GM18520 (cell line): ENCODE measurements around the gene TRAF4.

Experiments used
- ATAC-seq: cut with Tn5 transposase; IDR thresholded peaks from one replicate; pipeline ENCODE4 v1.9.1; 2021; ENCODE audit not compliant: unreplicated experiment

Gene TRAF4

DNA sequence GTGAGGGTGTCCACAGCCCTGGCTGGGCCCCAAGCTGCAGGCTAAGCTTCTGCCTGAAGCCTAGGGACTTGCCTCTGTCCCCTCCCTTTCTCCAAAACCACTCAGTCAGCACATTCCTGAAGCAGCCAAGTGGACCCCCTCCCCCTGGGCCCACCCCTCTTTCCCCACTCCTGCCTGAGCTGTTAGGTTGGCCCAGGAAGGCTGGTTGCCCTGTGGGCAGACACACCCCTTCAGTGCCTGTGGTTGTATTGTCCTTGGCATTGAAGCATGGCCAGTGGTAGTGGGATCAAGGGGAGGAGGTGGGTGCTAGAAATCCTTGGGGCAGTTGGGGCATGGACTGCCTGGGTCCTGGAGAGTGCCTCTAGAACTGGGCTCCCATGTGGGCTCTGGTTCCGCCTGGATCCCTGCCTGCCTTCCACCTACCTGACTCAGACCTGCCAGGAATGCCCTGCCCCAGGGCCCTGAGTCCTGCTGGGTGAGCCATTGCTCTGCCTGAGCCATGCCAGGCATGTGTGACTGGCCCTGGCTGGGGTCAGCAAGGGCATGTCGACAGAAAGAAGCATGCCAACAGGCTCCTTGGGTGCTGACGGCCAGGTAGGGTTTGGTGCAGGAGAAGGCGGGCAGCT lies 2.1 kb downstream of the TRAF4 start:
- ATAC-seq, result no peak

DNA sequence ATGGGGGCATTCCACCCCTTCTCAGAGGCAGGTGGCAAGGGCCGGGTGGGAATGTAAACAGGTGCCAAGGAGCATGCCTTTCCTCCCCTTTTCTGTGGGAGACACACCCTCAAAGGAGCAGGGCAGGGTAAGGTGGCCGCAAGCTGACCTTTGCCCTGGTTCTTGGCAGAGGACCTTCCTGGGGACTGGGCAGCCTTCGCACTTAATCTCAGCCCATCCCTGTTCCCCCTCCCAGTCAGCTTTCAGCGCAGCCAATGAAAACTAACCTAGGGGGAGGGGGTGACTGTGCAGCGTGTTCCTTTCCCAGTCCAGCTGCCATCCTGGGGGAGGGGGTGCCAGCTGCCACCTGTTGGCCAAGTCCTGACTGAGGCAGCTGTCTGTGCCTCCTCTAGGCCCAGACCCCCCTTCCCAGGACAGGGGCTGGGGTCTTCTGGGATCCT lies 2.8 kb downstream of the TRAF4 start:
- no peak for ATAC-seq

DNA sequence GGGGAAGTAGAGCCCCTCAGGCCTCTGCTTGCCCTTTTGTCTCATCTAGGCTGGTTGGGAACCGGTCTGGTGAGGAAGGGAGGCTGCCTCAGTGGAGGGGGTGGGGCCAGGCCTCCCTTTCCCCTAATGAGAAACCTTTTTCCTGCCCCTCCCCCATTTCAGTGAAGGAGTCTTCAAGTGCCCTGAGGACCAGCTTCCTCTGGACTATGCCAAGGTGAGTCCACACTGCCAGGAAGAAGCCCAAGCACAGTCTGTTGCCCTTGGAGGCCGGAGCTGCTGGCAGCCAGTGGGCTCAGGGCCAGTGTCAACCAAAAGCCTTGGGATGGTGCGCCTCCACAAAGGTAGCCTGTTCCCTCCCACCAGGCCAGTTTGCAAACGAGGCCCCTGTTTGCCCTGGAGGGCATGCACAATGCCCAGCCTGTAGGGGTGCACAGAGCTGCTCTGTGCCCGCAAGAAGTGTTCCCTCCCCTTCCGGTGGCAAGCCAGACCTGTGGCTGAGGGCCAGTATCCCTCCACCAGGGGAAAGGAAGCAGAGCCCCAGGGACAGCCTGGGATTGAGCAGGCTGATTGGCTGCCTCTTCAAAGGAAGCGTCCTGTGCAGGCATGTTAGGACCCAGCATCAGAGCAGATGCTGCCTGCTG lies 3.4 kb downstream of the TRAF4 start:
- no peak for ATAC-seq

- no peak for ATAC-seq
These were observed 4.3 kb downstream of the TRAF4 start for GRCh38 chr17:28747801-28748750.

DNA sequence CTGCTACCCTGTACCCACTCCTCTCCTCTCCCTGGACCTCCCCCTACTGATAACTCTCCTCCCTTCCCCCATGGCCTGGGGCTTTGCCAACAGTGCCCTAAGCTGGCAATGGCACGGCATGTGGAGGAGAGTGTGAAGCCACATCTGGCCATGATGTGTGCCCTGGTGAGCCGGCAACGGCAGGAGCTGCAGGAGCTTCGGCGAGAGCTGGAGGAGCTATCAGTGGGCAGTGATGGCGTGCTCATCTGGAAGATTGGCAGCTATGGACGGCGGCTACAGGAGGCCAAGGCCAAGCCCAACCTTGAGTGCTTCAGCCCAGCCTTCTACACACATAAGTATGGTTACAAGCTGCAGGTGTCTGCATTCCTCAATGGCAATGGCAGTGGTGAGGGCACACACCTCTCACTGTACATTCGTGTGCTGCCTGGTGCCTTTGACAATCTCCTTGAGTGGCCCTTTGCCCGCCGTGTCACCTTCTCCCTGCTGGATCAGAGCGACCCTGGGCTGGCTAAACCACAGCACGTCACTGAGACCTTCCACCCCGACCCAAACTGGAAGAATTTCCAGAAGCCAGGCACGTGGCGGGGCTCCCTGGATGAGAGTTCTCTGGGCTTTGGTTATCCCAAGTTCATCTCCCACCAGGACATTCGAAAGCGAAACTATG lies 5.2 kb downstream of the TRAF4 start:
- ATAC-seq, result no peak

- ATAC-seq, result peak; percentile 5
These were observed 5.8 kb downstream of the TRAF4 start for GRCh38 chr17:28749516-28750177.

GRCh38 chr17:28750178-28751047 lies 6.6 kb downstream of the TRAF4 start:
- peak; percentile 71 for ATAC-seq

GRCh38 chr17:28751600-28752366 lies 8.0 kb downstream of the TRAF4 start:
- ATAC-seq, result no peak

GRCh38 chr17:28755486-28755885 lies 11.7 kb downstream of the TRAF4 start:
- no peak for ATAC-seq

DNA sequence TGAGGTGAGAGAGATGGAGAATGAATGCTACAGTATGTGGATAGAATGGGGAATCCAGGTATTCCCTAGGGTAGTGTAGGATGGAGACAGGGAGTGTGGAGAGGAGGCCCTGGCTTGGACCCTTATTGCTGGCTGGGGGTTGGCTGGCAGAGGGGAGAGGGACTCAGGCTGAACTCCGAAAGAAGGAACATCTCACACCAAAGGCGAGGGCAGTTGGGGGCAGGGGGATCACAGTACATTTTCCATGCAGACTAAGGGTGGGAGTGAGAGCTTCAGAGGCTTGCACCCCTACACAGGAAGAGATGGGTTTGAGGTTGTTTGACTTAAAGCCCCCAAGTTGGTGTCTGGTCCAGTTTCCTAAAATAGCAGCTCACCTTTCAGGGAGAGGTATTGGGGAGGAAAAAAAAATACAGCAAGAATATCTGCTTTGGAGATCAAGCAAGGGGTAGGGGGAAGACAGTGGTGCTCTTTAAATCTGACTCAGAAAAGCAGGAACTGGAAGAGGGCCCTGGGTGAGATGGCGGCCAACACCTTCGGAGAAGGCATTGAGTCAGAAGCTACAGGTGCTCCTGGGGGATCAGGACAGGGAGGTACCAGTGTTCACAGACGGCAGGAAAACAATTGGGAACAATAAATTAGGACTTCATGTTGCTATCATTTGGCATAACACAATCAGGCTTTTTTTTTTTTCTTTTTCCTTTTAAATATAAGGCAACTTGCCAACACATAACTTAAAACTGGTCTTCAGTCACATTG lies 12.4 kb downstream of the TRAF4 start:
- ATAC-seq, result no peak

- no peak for ATAC-seq
These were observed 14.8 kb downstream of the TRAF4 start for GRCh38 chr17:28758411-28759121.

- no peak for ATAC-seq
These were observed 15.6 kb downstream of the TRAF4 start for GRCh38 chr17:28759256-28759865.

DNA sequence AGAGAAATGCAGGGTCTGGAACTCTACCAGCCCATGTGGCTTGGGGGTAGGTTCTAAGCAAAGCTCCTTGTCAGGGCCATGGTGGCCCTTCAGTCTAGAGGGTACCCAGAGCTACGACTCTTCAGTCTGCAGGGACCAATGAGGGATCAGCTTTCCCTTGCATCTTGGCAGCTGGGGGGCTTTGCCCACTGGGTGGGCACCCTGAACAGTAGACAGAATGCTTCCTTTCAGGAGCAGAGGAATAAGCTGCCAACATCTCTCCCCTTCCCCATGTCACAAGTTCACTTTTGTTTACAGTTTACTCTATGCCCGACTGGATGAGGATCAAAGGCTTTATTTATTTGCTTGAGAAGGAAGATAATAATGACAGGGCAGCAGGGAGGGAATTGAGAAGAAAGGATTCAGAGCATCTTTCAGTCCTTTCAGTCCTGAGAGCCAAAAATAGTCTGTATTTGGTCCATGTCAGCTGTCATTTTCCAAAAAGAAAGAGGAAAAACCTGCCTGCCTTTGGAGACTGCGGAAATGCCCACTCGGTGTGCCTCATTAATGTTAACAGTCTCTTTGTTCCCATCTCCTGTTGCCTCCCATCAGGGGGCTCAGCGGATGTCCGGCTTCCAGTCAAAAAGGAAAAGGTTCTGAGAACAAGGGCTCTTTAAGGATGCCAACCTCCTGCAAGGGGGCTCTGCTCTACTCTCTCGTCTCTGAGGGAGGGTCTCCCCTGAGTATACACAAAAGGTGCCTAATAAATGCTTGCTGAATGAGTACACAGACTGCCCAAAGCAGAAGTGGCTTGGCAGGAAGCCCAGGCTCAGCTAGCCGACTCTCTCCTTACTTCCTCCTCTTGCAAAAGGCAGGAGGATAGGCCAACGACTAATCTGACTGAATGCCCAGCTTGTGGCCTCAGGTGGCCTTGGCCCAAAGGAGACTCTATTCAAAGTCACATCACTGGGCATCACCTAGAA lies 17.1 kb downstream of the TRAF4 start:
- ATAC-seq, result no peak

DNA sequence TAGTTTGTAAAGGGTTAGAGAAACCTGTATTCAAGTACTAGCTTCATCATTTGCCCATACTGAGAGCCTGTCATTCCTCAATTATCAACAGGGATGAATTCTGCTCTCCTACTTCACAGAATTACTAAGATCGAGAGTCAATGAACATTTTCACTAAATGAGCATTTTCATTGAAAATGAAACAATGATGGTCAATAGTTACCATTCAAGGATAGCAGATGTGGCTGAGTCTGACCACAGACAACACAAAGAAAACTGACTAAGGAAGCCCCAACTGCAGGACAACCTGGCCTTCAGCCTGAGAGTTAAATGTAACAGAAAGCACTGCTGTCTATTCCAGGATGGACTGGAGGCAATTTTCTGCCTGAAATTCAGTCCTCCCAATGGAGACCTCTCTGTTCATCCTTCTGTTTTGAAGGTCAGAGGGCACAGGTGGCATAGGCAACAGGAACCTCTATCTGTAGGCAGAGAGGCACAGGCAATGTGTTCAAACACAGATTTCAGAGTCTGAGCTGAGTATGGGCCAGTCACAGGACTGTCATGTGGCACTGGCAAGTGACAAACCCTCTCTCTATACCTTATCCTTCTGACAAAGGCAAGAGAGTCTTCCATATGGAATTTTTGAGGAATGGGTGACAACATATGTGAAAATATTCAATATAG lies 19.5 kb downstream of the TRAF4 start:
- ATAC-seq, result peak; percentile 15

- peak; percentile 40 for ATAC-seq
These were observed 20.0 kb downstream of the TRAF4 start for GRCh38 chr17:28763804-28764266.
